ENCODE measurements around the gene ATP13A1. TPM values are rescaled to one million over a fixed set of nuclear protein-coding genes. Genes with fewer than 3 reads are reported as not detected.
A peak's percentile ranks its signal among the peaks of the same experiment; 100 is the strongest.

Gene ATP13A1
- total and polyA plus RNA-seq, 2 of the 8 experiments (the other 6 are each of a cell fraction or from before 2014, with no cell fraction given) = 33.0 to 64.2 TPM

DNA sequence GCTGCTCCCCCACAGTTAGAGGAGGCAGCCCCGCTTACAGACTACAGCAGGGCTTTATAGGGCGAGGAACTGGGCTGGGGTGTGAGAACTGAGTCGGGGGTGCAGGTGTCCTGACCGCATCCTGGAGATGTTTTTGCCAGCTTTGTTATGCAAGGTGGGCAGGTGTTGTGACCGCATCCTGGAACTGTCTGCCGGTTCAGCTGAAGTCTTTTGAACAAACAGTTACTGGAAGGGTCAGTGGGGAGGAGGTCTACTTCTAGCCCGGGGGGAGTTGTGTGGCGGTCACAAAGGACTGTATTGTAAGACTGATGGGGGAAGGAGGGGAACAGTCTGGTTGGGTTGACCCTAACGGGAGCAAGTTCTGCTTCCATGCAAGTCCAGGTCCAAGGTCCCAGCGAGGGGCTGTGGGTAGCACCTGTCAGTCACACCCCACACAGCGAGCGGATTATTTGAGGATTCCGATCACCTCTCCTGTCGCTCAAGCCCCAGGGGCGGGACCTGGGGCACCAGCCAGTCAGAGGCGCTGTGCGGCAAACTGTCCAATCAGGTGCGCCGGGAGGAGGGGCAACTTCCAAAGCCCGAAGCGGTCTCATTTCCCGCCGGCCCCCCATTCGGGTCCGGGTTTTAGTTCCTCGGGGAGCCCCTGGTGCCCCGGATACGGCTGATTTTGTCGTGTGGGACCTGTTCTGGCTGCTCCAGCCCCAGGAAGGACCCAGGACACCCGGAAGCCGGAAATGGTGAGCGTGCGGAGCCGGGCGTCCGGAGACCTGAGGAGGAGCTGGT, 4.9 kb upstream of the ATP13A1 start, which contains the start of gene ZNF101:
Gene ZNF101, plus strand, starts transcription at position 610 of the 783 bp plus-strand sequence. Its CDS starts 125 bp downstream, at position 735.
- DNase-seq (ENCODE audit: low read depth in 1 of 2, low spot score in 2 of 2) (peak; percentile 94 to 96), FAIRE-seq (peak; percentile 7)
- Histone ChIP-seq H2BK20ac (ENCODE audit: low read length) (peak within 1 kb of the TSS; percentile 90; the same call in 1 of the 2 replicates), H3K4me3 (ENCODE audit: extremely low read depth in 1 of 4, insufficient read depth in 2 of 4, low read depth in 3 of 4, low read length in 4 of 4) (peak within 1 kb of the TSS; percentile 85 to 96 (median 90)), H3K9ac (replicated peaks in 1 of 4; ENCODE audit: extremely low read depth in 1 of 4, low read depth in 3 of 4, low read length in 3 of 4) (peak within 1 kb of the TSS; percentile 74 to 93 (median 86)), H2BK120ac (replicated peaks; ENCODE audit: low read depth, low read length) (no peak within 1 kb of the TSS), H3K79me1 (ENCODE audit: low read depth, low read length) (no peaks in the 10 kb centered on the region), H2BK12ac (ENCODE audit: low read depth, low read length) (peak within 1 kb of the TSS; percentile 96), H3K56ac (replicated peaks; ENCODE audit: insufficient read length, low read depth, low read length) (peak within 1 kb of the TSS; percentile 92), H2BK5ac (ENCODE audit: low read depth, low read length) (peak within 1 kb of the TSS; percentile 90), H2BK15ac (ENCODE audit: low read length) (no peak within 1 kb of the TSS), H3K9me3 (ENCODE audit: insufficient read depth in 2 of 2, low read depth in 1 of 2, low read length in 1 of 2) (no peaks in the 10 kb centered on the region), H3K23ac (ENCODE audit: insufficient read length) (no peak within 1 kb of the TSS), H3K27ac (ENCODE audit: low read depth, low read length) (peak within 1 kb of the TSS; percentile 87), H3K23me2 (ENCODE audit: low read depth, low read length) (peaks cover 7% of the 10 kb centered on the region), H4K20me1 (replicated peaks in 1 of 2; ENCODE audit: control insufficient read depth in 1 of 2, insufficient read depth in 2 of 2, low read length in 2 of 2) (peaks cover 0 to 5% of the 10 kb centered on the region in 2 experiments), H2AK5ac (ENCODE audit: low read depth, low read length) (no peak within 1 kb of the TSS), H3K4ac (replicated peaks; ENCODE audit: insufficient read length, low read depth, low read length) (peak within 1 kb of the TSS; percentile 53), H3K4me2 (ENCODE audit: insufficient read depth in 1 of 2, low read depth in 2 of 2, low read length in 2 of 2) (peak within 1 kb of the TSS; percentile 75 to 81), H3K4me1 (replicated peaks in 1 of 4; ENCODE audit: control insufficient read depth in 3 of 4, insufficient read depth in 4 of 4, low read length in 3 of 4) (peaks cover 0 to 6% (median 2%) of the 10 kb centered on the region in 4 experiments; a peak in 5 of 7 replicates), H3K36me3 (ENCODE audit: control insufficient read depth in 2 of 4, insufficient read depth in 4 of 4, low read length in 3 of 4) (peaks cover 0 to 9% (median 3%) of the 10 kb centered on the region in 4 experiments; a peak in 2 of 8 replicates), H4K5ac (ENCODE audit: insufficient read length, low read depth, low read length) (peak within 1 kb of the TSS; percentile 65), H4K8ac (ENCODE audit: extremely low read depth, insufficient read depth, low read length) (peak within 1 kb of the TSS; percentile 81), H3K27me3 (replicated peaks in 1 of 4; ENCODE audit: control insufficient read depth in 3 of 4, extremely low read depth in 1 of 4, insufficient read depth in 3 of 4, low read length in 3 of 4) (no peaks in the 10 kb centered on the region), H4K91ac (replicated peaks; ENCODE audit: insufficient read length, low read length) (peak within 1 kb of the TSS; percentile 65), H2AFZ (ENCODE audit: low read length) (peak within 1 kb of the TSS; percentile 37; the same call in 1 of the 2 replicates), H3K18ac (ENCODE audit: extremely low read depth, low read length) (peak within 1 kb of the TSS; percentile 96), H3K14ac (ENCODE audit: insufficient read length) (no peak within 1 kb of the TSS), H3K79me2 (ENCODE audit: control insufficient read depth in 1 of 2, insufficient read depth in 2 of 2, low read length in 2 of 2) (peaks cover 2 to 40% of the 10 kb centered on the region in 2 experiments)
- ChIA-PET CTCF (ENCODE audit: partially characterized antibody) (no interaction called here), POLR2A (ENCODE audit: partially characterized antibody) (interaction anchor here (0.6 to 3.9 kb wide), 24 partner anchors 9 to 906 kb away, joined by 3 to 18 read pairs (median 4); partner anchors contain the start of genes LPAR2, ZNF253, ZNF486 and ZNF506)
- WGBS, 2 experiments (ENCODE audit: extremely low coverage in 1 of 2, insufficient coverage in 1 of 2, insufficient read length in 1 of 2, insufficient replicate concordance in 2 of 2, low coverage in 1 of 2, low lambda C conversion rate in 2 of 2, missing lambda C conversion rate in 1 of 2) = 4% methylated on average over 36 of the region's 36 CpGs; no CpG with 5 or more reads in 1 of the 2 experiments
- TF ChIP-seq PHF8 (conservative IDR thresholded peaks at IDR 0.05; ENCODE audit: low read depth, low read length) (peak; percentile 65), CBX5 (IDR thresholded peaks at IDR 0.05; ENCODE audit: low read depth, low read length) (no peak), RNF2 (IDR thresholded peaks at IDR 0.05; ENCODE audit: borderline replicate concordance, low read depth, low read length, missing control alignments, poor library complexity, severe bottlenecking) (no peak), TAF7 (optimal IDR thresholded peaks at IDR 0.05; ENCODE audit: borderline replicate concordance, low read depth, low read length) (peak; percentile 84), KDM4A (IDR thresholded peaks at IDR 0.05; ENCODE audit: low read depth, low read length, severe bottlenecking) (peak; percentile 33), TCF12 (IDR thresholded peaks at IDR 0.05; ENCODE audit: low read depth, low read length) (peak; percentile 79), RFX5 (IDR thresholded peaks at IDR 0.05; ENCODE audit: borderline replicate concordance, low read depth, low read length) (no peak), SIN3A (conservative IDR thresholded peaks at IDR 0.05 in 1 of 2, IDR thresholded peaks at IDR 0.05 in 1 of 2; ENCODE audit: low read depth in 1 of 2, low read length in 2 of 2) (peak; percentile 34 to 67; a peak in 3 of 4 replicates), TBP (IDR thresholded peaks at IDR 0.05; ENCODE audit: low read depth, low read length) (peak; percentile 85)
- TF ChIP-seq, protein P1, sequence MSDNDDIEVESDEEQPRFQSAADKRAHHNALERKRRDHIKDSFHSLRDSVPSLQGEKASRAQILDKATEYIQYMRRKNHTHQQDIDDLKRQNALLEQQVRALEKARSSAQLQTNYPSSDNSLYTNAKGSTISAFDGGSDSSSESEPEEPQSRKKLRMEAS (IDR thresholded peaks at IDR 0.05) = no peak
